Measurements from ENCODE around the gene TNFAIP8L2. TPM values are rescaled to one million over a fixed set of nuclear protein-coding genes. Genes with fewer than 3 reads are reported as not detected.

The TNFAIP8L2 gene
- total RNA-seq, 1 experiment from 2014 or later, result not detected

DNA sequence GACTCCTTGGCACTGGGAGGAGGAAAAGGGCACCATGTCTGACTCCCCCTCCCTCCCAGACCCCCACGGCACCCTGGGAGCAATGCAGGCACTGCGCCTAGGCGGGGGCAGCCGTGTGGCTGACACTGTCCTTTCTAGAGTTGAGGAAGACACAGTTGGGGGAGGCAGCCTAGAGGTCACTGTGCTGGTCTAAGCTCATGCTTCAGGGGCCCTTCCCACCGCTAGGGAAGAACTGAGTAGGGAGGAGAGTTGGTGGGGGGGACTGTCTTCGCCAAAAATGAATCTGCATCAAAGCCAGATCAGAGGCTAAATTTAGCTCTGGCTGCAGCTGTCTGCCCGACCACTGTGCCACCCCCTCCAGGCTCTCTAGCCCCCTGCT lies 13.4 kb upstream of the TNFAIP8L2 start:
- Histone ChIP-seq H3K36me3 (ENCODE audit: control insufficient read depth in 1 of 2, insufficient read depth in 2 of 2, low read length in 2 of 2) (no peaks in the 10 kb centered on the region), H4K20me1 (ENCODE audit: insufficient read depth) (no peaks in the 10 kb centered on the region), H3K9me3 (ENCODE audit: control insufficient read depth in 1 of 2, insufficient read depth in 1 of 2, low read depth in 1 of 2, low read length in 2 of 2) (no peaks in the 10 kb centered on the region), H3K79me2 (ENCODE audit: insufficient read depth, low read length) (no peaks in the 10 kb centered on the region), H3K4me3 (replicated peaks in 1 of 2; ENCODE audit: low read depth in 1 of 2, low read length in 2 of 2) (no peak overlapping the region), H3K9me2 (ENCODE audit: insufficient read depth) (no peaks in the 10 kb centered on the region), H2AFZ (ENCODE audit: low read depth, low read length, poor library complexity, severe bottlenecking) (no peak overlapping the region), H3K4me1 (ENCODE audit: control insufficient read depth in 1 of 2, insufficient read depth in 2 of 2, low read length in 2 of 2) (peaks cover 8 to 17% of the 10 kb centered on the region in 2 experiments; a peak in 3 of 4 replicates), H3K27ac (ENCODE audit: low read depth, low read length) (no peak overlapping the region), H3K27me3 (ENCODE audit: insufficient read depth, low read length) (no peaks in the 10 kb centered on the region), H3K9ac (ENCODE audit: low read length) (no peak overlapping the region), H3K4me2 (ENCODE audit: low read length) (no peak overlapping the region)
- DNase-seq (ENCODE audit: low read depth, low spot score) (no peak), ATAC-seq (no peak)
- RAD21 ChIA-PET (ENCODE audit: low non-redundant PET in 1 of 2, low total read pairs in 2 of 2, uncharacterized antibody in 2 of 2, unreplicated experiment in 2 of 2), result no interaction called here
- intact Hi-C loops (cut with micrococcal nuclease), result no loop called here
- BruUV-seq (replicated peaks), result no TSS peak
- TF ChIP-seq SIN3A (IDR thresholded peaks at IDR 0.05; ENCODE audit: low read depth) (no peak), CBX3 (IDR thresholded peaks at IDR 0.05; ENCODE audit: low read depth) (no peak), SP1 (IDR thresholded peaks at IDR 0.05; ENCODE audit: low read depth) (no peak), EGR1 (IDR thresholded peaks at IDR 0.05; ENCODE audit: low read depth) (no peak), POLR2AphosphoS5 (IDR thresholded peaks at IDR 0.05; ENCODE audit: low read depth, low read length) (no peak), FOSL1 (IDR thresholded peaks at IDR 0.05; ENCODE audit: low read depth) (no peak), ZNF274 (IDR thresholded peaks at IDR 0.05; ENCODE audit: low read depth, low read length) (no peak), ZFX (IDR thresholded peaks at IDR 0.05) (no peak), SRF (IDR thresholded peaks at IDR 0.05; ENCODE audit: low read depth) (no peak), EZH2 (IDR thresholded peaks at IDR 0.05) (no peak), POLR2A (IDR thresholded peaks at IDR 0.05; ENCODE audit: borderline replicate concordance, extremely low read depth, insufficient read depth, insufficient read length) (no peak), YY1 (IDR thresholded peaks at IDR 0.05; ENCODE audit: extremely low read depth, insufficient replicate concordance, low read depth, low read length) (no peak), RAD21 (IDR thresholded peaks at IDR 0.05; ENCODE audit: low read depth) (no peak), JUND (IDR thresholded peaks at IDR 0.05) (no peak)
- TF ChIP-seq, protein P1, sequence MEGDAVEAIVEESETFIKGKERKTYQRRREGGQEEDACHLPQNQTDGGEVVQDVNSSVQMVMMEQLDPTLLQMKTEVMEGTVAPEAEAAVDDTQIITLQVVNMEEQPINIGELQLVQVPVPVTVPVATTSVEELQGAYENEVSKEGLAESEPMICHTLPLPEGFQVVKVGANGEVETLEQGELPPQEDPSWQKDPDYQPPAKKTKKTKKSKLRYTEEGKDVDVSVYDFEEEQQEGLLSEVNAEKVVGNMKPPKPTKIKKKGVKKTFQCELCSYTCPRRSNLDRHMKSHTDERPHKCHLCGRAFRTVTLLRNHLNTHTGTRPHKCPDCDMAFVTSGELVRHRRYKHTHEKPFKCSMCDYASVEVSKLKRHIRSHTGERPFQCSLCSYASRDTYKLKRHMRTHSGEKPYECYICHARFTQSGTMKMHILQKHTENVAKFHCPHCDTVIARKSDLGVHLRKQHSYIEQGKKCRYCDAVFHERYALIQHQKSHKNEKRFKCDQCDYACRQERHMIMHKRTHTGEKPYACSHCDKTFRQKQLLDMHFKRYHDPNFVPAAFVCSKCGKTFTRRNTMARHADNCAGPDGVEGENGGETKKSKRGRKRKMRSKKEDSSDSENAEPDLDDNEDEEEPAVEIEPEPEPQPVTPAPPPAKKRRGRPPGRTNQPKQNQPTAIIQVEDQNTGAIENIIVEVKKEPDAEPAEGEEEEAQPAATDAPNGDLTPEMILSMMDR (IDR thresholded peaks at IDR 0.05 in 2 of 3, conservative IDR thresholded peaks at IDR 0.05 in 1 of 3; ENCODE audit: borderline replicate concordance in 1 of 3, insufficient read depth in 1 of 3, low read depth in 2 of 3, low read length in 2 of 3), result no peak
- TF ChIP-seq, protein P2, sequence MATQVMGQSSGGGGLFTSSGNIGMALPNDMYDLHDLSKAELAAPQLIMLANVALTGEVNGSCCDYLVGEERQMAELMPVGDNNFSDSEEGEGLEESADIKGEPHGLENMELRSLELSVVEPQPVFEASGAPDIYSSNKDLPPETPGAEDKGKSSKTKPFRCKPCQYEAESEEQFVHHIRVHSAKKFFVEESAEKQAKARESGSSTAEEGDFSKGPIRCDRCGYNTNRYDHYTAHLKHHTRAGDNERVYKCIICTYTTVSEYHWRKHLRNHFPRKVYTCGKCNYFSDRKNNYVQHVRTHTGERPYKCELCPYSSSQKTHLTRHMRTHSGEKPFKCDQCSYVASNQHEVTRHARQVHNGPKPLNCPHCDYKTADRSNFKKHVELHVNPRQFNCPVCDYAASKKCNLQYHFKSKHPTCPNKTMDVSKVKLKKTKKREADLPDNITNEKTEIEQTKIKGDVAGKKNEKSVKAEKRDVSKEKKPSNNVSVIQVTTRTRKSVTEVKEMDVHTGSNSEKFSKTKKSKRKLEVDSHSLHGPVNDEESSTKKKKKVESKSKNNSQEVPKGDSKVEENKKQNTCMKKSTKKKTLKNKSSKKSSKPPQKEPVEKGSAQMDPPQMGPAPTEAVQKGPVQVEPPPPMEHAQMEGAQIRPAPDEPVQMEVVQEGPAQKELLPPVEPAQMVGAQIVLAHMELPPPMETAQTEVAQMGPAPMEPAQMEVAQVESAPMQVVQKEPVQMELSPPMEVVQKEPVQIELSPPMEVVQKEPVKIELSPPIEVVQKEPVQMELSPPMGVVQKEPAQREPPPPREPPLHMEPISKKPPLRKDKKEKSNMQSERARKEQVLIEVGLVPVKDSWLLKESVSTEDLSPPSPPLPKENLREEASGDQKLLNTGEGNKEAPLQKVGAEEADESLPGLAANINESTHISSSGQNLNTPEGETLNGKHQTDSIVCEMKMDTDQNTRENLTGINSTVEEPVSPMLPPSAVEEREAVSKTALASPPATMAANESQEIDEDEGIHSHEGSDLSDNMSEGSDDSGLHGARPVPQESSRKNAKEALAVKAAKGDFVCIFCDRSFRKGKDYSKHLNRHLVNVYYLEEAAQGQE (IDR thresholded peaks at IDR 0.05; ENCODE audit: low read depth), result no peak
- TF ChIP-seq, protein P3, sequence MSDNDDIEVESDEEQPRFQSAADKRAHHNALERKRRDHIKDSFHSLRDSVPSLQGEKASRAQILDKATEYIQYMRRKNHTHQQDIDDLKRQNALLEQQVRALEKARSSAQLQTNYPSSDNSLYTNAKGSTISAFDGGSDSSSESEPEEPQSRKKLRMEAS (IDR thresholded peaks at IDR 0.05), result no peak
- POLR2A ChIA-PET, result no interaction called here
- CTCF ChIA-PET, result interaction anchor here (0.9 to 1.7 kb wide), 2 partner anchors 14 to 43 kb away, joined by 3 to 7 read pairs; partner anchors contain the start of gene TNFAIP8L2
